GM12801 (cell line): ENCODE results near the gene HDLBP.

ENCODE experiments used
- CTCF ChIP-seq: IDR thresholded peaks from one replicate; pipeline ENCODE4 v1.5.1; 2011; ENCODE audit warnings: control low read depth; ENCODE audit not compliant: insufficient read length; ENCODE audit errors: extremely low read depth

Gene HDLBP

GRCh38 chr2:241228081-241228859 is 87.2 kb downstream of the HDLBP start:
- no peak for TF ChIP-seq CTCF

GRCh38 chr2:241227594-241227993 is 87.9 kb downstream of the HDLBP start:
- TF ChIP-seq CTCF: no peak

- TF ChIP-seq CTCF: no peak
Observed at GRCh38 chr2:241226723-241227572, 88.5 kb downstream of the HDLBP start.

DNA sequence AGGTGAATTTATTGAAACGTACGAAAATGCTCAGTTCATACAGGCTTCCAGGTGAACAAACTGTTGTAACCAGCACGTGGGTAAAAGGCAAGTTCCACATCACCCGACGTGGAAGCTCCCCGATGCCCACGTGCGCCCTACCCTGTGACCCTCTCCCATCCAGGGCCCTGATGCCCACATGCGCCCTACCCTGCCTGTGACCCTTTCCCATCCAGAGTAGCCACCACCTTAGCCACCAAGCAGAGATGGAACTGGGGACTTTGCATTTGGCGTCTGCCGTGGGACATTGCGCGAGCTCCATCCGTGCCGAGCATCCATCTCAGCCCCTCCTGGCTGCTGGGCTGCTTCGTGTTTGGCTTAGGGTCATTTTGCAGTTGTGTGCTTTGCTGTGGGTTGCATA is 89.5 kb downstream of the HDLBP start:
- TF ChIP-seq CTCF: no peak

DNA sequence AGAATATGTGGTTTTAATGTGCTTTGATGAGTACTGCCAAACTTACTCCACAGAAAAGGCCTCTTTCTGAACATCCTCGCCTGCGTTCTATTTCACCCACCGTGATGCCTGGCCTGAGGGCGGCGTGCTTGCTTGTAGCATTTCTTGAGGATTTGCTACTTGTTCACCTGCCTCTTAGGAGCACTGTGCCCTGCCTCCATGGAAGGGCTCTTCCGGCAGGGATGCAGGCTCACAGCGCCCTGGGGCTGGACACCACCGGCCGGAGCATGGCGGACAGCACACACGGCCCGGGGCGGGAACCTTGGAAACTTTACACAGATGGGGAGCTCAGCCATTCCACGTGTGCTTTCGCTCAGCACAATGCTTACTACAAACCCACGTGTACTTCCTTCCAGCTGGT is 89.9 kb downstream of the HDLBP start:
- TF ChIP-seq CTCF: no peak

- TF ChIP-seq CTCF: no peak
Observed at GRCh38 chr2:241224851-241225438, 90.5 kb downstream of the HDLBP start.
